ENCODE measurements around the gene TANK. TPM values are rescaled to one million over a fixed set of nuclear protein-coding genes. Genes with fewer than 3 reads are reported as not detected.
A peak's percentile ranks its signal among the peaks of the same experiment; 100 is the strongest.

The TANK gene
- polyA plus RNA-seq, 3 donors, result 72.7 to 91.7 (median 73.5) TPM

DNA sequence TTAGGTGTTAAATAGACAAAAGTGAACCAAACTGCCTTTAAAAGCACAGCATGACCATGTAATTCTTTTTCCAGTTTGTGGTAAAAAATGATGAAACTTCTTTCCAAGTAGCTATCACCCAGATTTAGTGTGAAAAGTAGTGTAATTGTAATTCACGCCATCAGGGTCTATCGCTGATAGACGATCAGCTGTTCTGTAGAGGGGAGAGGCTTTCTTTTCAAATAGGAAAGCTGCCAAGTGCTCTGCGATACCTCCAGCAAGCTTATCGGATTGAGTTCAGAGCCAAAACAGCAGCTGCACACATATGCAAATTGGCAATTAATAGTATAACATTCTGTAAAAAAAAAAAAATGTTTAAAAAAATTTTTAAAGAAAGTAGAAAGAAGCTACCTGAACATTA is 86.1 kb downstream of the TANK start:
- Histone ChIP-seq H3K4me2 (replicated peaks; ENCODE audit: extremely low read depth, low read length, poor library complexity, severe bottlenecking) (no peak overlapping the region), H3K9me3 (replicated peaks in 1 of 2; ENCODE audit: control insufficient read depth in 1 of 2, insufficient read depth in 1 of 2, low read length in 2 of 2) (no peaks in the 10 kb centered on the region), H3K4me3 (replicated peaks in 1 of 3; ENCODE audit: low read depth in 2 of 3, low read length in 3 of 3) (no peak overlapping the region), H3K4me1 (ENCODE audit: control insufficient read depth in 1 of 2, insufficient read depth in 2 of 2, low read length in 2 of 2) (peaks cover 4 to 14% of the 10 kb centered on the region in 2 donors), H3K27ac (ENCODE audit: low read depth in 1 of 2, low read length in 2 of 2) (no peak overlapping the region), H4K20me1 (ENCODE audit: insufficient read depth, low read length) (no peaks in the 10 kb centered on the region), H3K79me2 (ENCODE audit: insufficient read depth, low read length) (no peaks in the 10 kb centered on the region), H3K27me3 (ENCODE audit: control insufficient read depth in 2 of 2, insufficient read depth in 2 of 2, low read length in 2 of 2) (peaks cover 38 to 83% of the 10 kb centered on the region in 2 donors), H3K36me3 (replicated peaks in 1 of 2; ENCODE audit: control insufficient read depth in 1 of 2, insufficient read depth in 2 of 2, low read length in 2 of 2) (no peaks in the 10 kb centered on the region), H2AFZ (ENCODE audit: insufficient read depth, low read depth, low read length, poor library complexity, severe bottlenecking) (no peak overlapping the region), H3K9ac (ENCODE audit: insufficient read depth, low read length, poor library complexity, severe bottlenecking) (no peak overlapping the region)
- Mint-ChIP-seq H3K4me3 (no peak overlapping the region), H3K36me3 (peaks cover 2 to 4% of the 10 kb centered on the region in 2 donors), H3K9me3 (peaks cover 0 to 5% (median 1%) of the 10 kb centered on the region in 7 donors), H3K27ac (no peak overlapping the region), H3K4me1 (peaks cover 18% of the 10 kb centered on the region), H3K27me3 (ENCODE audit: low read depth in 3 of 3) (peaks cover 9 to 34% (median 15%) of the 10 kb centered on the region in 3 donors)
- intact Hi-C loops (cut with micrococcal nuclease), result no loop called here
- TF ChIP-seq, protein P1, sequence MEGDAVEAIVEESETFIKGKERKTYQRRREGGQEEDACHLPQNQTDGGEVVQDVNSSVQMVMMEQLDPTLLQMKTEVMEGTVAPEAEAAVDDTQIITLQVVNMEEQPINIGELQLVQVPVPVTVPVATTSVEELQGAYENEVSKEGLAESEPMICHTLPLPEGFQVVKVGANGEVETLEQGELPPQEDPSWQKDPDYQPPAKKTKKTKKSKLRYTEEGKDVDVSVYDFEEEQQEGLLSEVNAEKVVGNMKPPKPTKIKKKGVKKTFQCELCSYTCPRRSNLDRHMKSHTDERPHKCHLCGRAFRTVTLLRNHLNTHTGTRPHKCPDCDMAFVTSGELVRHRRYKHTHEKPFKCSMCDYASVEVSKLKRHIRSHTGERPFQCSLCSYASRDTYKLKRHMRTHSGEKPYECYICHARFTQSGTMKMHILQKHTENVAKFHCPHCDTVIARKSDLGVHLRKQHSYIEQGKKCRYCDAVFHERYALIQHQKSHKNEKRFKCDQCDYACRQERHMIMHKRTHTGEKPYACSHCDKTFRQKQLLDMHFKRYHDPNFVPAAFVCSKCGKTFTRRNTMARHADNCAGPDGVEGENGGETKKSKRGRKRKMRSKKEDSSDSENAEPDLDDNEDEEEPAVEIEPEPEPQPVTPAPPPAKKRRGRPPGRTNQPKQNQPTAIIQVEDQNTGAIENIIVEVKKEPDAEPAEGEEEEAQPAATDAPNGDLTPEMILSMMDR (IDR thresholded peaks at IDR 0.05), result no peak
- no peak for DNase-seq
- no CpG with 5 or more reads among the region's 5 CpGs for WGBS (ENCODE audit: insufficient coverage)

DNA sequence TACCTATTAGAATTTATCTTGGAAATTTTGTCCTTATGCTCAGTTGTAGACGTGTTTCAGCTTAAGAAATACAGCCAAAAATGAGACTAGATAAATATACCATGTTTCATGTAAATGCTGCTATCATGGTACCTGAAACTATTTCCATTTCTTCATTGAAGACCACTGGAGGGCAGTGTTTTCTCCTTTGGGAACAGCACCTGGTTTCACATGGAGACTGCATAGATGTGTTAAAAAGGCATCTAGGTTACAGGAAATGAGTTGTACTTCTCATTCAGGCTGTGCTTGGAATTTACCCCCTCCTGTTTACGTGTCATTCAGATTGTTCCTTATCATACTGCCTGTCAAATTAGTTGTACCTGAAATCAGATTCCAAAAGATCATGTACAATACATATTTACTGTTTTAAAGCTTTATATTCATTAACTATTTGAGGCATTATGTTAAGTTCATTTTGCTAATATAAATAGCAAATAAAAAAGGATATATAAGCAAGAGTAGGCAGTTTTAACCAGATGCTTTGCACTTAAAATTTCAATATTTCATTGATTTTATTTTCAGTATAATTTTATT is 90.7 kb downstream of the TANK start:
- TF ChIP-seq, protein P1 (IDR thresholded peaks at IDR 0.05), result peak; percentile 51
- H4K20me1 ChIP-seq (ENCODE audit: insufficient read depth, low read length), result no peaks in the 10 kb centered on the region
- no peak overlapping the region for H3K9ac ChIP-seq (ENCODE audit: insufficient read depth, low read length, poor library complexity, severe bottlenecking)
- peaks cover 0 to 5% of the 10 kb centered on the region in 2 donors for H3K36me3 Mint-ChIP-seq
- peaks cover 2 to 10% (median 3%) of the 10 kb centered on the region in 3 donors for H3K27me3 Mint-ChIP-seq (ENCODE audit: low read depth in 3 of 3)
- H2AFZ ChIP-seq (ENCODE audit: insufficient read depth, low read depth, low read length, poor library complexity, severe bottlenecking), result no peak overlapping the region
- H3K79me2 ChIP-seq (ENCODE audit: insufficient read depth, low read length), result no peaks in the 10 kb centered on the region
- H3K27ac Mint-ChIP-seq, result no peak overlapping the region
- H3K4me1 ChIP-seq (ENCODE audit: control insufficient read depth in 1 of 2, insufficient read depth in 2 of 2, low read length in 2 of 2), result no peaks in the 10 kb centered on the region
- no peaks in the 10 kb centered on the region for H3K9me3 Mint-ChIP-seq
- no peaks in the 10 kb centered on the region for H3K36me3 ChIP-seq (replicated peaks in 1 of 2; ENCODE audit: control insufficient read depth in 1 of 2, insufficient read depth in 2 of 2, low read length in 2 of 2)
- H3K27me3 ChIP-seq (ENCODE audit: control insufficient read depth in 2 of 2, insufficient read depth in 2 of 2, low read length in 2 of 2), result peaks cover 20 to 43% of the 10 kb centered on the region in 2 donors
- no peak overlapping the region for H3K27ac ChIP-seq (ENCODE audit: low read depth in 1 of 2, low read length in 2 of 2)
- intact Hi-C loops (cut with micrococcal nuclease), result no loop called here
- no peak overlapping the region for H3K4me3 ChIP-seq (replicated peaks in 1 of 3; ENCODE audit: low read depth in 2 of 3, low read length in 3 of 3)
- H3K4me3 Mint-ChIP-seq, result no peak overlapping the region
- DNase-seq, result peak in 1 of 3 donors; percentile 13
- no peak overlapping the region for H3K4me2 ChIP-seq (replicated peaks; ENCODE audit: extremely low read depth, low read length, poor library complexity, severe bottlenecking)
- no CpG with 5 or more reads among the region's 2 CpGs for WGBS (ENCODE audit: insufficient coverage)
- H3K4me1 Mint-ChIP-seq, result no peaks in the 10 kb centered on the region
- no peaks in the 10 kb centered on the region for H3K9me3 ChIP-seq (replicated peaks in 1 of 2; ENCODE audit: control insufficient read depth in 1 of 2, insufficient read depth in 1 of 2, low read length in 2 of 2)

Data from CD14-positive monocyte (primary cell).